HG03280 (cell line): ENCODE measurements around the gene CIP2A.

Source experiments
- ATAC-seq: cut with Tn5 transposase; IDR thresholded peaks from one replicate; pipeline ENCODE4 v1.9.1; 2021; ENCODE audit warnings: mild to moderate bottlenecking, moderate library complexity; ENCODE audit not compliant: unreplicated experiment

Gene CIP2A

DNA sequence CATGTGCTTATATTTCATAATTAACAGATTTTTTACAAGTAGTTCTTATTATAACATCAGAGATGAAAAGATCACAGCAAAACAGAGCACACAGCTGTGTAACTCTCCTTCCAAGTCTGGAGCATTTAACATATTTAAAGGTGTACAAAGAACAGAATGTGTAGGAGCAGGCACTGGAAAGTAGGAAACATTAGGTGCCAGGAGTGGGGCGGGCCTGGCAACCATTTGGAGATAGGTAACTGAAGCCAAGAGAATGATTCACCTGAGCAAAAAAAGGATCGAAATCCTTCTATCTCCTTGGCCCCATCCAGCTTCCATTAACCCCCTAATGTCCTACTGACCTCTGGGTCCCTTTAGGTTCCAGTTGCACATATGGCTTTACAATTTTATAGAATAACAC is 76.6 kb downstream of the CIP2A start:
- no peak for ATAC-seq

DNA sequence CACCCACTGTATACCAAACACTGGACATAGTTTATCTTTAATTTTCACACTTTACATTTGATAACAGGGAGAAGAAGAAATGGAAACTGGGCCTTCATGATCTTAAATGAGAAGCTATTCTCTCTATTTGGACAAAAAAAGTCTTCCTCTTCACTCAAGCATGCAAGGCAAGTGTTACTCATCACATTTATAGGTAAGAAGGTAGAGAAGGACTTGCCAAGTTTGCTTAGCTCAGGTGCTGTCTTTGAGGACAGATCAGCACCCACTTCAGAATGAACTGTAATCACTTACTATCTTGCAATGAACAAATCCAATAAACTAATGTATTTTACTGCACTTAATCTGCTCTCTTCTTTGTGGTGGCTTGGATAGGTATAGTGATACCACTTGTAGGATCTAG is 77.7 kb downstream of the CIP2A start:
- ATAC-seq, result no peak

DNA sequence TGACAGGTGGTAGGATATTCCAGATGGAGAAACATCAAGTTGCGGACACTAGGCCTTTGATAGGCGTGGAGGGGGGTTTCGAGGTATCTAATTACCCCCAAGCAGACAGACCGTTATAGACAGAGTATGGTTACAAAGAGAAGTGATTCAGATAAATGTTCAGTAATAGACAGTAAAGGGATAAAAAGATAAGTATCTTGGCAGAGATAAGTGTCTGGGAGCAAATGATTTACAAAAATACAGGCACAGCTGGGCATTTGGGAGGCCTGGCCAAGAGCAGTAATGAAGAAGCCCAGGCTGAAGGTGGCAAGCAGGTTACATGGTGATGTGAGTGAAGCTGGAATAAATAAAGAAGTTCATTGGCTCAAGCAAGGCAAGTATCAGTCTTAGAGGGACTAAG is 78.2 kb downstream of the CIP2A start:
- ATAC-seq, result no peak

DNA sequence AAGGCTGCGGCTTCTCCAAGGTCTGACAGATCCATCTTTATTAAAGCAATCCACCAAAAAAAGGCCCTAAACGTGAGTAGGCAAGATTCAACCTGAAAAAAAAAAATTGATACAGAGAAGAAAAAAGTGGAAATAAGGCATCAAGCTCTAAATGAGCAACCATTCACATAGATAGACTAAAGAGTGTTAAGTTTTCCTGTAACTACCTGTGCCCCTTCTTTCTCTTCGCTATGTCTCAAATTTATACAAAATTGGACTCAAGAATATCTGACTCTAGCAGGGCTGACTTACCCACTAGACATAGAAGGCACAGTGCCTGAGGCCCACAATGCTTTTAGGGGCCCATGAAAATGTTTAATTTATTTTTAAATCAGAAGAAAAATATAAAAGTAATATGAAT is 78.7 kb downstream of the CIP2A start, which contains the start of gene MYH15:
TSS of gene MYH15 (minus strand) at position 101 of the 400 bp plus-strand sequence. CDS start at position 35, 66 bp downstream.
- no peak for ATAC-seq

DNA sequence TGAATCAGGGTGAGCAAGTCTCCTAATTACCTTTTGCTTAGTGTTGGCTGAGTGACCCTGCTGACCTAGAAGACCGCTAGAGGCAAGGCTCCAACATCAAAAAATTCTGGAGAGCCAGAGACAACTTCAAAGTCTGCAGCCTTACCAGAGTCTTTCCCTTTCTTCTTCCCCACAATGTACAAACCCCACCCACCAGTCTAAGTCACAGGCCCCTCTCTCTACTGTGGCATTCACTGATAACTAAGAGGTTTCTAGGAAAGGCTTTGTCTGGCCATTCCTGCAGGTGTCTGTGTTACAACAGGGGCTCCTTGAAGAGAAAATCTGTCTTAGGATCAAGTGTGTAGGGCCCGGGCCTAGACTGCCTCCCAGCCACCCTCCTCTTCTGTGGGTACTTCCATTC is 79.4 kb downstream of the CIP2A start:
- no peak for ATAC-seq

DNA sequence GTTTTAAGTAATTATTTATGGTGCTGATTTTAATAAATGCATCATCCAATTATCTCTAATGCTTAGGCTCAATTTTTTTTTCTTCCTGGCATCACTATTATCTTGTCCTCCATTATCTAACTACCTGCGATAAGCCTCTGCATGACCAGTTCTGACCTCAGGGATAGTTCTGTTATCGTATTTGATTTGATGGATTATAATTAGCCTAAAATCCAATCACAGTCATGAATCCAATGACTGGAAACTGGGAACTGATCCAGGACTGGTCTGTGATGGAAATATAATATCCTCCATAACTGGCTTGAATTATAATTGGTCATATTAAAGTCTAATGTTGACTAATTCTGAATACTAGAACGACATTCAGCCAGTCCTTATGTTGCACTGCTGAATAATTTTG is 80.0 kb downstream of the CIP2A start:
- no peak for ATAC-seq

DNA sequence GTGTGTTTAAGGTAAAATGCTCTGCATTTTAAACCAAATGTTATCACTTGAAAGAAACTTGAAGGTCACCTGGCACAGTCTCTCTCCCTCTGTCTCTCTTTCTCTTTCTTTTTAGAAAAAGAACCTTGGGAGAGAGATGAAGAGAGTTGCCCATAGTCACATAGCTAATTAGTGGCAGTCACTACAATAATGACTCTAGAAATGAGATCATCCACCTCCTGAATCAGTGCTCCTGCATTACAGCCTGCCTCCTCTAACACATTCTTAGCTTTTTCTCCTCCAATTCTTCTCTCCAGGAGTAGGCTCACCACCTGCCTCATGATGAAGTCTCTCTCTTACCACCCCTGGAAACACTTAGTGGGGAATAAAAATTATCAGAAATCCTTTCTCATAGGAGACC is 81.3 kb downstream of the CIP2A start:
- ATAC-seq, result no peak

DNA sequence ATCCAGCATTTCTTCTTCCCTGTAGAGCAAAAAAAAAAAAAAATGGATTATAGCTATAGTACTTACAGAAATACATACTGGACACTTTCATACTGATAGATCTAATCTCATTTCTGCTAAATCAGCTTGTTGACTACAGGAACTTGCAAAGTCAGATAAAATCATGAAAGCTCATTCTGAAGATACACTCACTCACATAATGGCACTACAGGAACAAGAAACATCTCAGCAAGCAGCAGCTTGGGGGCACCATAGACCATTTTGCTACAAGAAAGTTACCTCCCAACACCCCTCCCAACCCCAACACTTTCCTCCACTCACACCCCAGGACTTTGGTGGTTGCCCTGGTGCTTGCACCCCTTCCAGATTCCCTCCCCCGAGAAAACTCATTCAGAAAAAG is 83.4 kb downstream of the CIP2A start:
- ATAC-seq, result no peak

DNA sequence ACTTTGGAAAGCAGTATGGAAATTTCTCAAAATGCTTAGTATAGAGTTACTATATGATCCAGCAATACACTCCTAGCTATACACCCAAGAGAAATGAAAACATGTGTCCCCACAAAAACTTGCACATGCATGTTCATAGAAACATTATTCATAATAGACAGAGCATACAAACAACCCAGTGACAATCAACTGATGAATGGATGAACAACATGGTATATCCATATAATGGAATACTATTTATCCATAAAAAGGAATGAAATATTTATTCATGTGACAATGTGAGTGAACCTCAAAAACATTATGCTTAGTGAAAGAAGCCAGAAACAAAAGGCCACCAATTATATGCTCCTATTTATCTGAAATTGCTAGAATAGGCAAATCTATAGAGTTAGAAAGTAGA is 85.5 kb downstream of the CIP2A start:
- no peak for ATAC-seq

DNA sequence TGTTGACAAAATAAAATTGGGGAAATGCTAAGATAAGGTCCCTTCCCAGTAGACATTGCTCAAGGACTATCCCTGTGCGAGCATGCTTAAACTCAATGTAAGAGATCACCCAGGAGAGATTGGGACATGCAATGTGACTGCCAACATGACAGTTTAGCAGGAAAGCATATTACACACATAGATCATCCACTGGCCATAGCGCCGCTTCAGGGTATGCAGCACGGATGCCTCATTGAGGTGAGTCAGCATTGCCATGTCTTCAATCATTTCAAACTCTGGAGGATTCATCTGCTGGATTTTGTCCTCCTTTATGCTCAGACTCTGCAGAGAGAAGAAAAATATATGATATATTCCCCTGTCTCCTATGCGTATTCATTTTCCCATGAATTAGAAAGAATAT is 87.7 kb downstream of the CIP2A start:
- no peak for ATAC-seq

DNA sequence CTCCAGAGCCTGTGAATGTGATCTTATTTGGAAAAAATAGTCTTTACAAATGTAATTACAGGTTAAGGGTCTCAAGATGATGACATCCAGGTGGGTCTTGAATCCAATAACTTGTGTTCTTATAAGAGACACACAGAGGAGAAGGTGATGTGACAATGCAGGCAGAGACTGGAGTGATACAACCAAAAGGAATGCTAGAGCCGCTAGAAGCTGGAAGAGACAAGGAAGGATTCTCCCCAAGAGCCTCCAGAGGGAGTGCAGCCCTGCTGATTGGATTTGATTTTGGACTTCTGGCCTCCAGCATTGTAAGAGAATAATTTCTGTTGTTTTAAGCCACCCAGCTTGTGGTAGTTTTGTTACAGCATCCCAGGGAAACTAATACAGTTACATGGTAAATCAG is 88.5 kb downstream of the CIP2A start:
- ATAC-seq, result no peak
